ENCODE measurements around the gene CIDEB. TPM values are rescaled to one million over a fixed set of nuclear protein-coding genes. Genes with fewer than 3 reads are reported as not detected.
A peak's percentile ranks its signal among the peaks of the same experiment; 100 is the strongest.

CIDEB gene
- total and polyA plus RNA-seq, 2 of the 13 experiments (the other 11 are each of a cell fraction or from before 2014, with no cell fraction given) = 35.8 to 110 TPM

GRCh38 chr14:24307575-24308341 lies at the start of gene CIDEB (continued):
- TF ChIP-seq NCOA1 (CRISPR knock-in tag; IDR thresholded peaks at IDR 0.05) (no peak), NR2F1 (CRISPR knock-in tag; IDR thresholded peaks at IDR 0.05) (peak in 1 of 2 experiments; percentile 37; a peak in 2 of 4 replicates), EHMT2 (IDR thresholded peaks at IDR 0.05; ENCODE audit: borderline replicate concordance, low read depth, low read length) (peak; percentile 92; the same call in 1 of the 2 replicates), MAFF (IDR thresholded peaks at IDR 0.05; ENCODE audit: low read depth, low read length) (no peak), CCDC6 (CRISPR knock-in tag; IDR thresholded peaks at IDR 0.05) (no peak), SETDB1 (CRISPR knock-in tag; IDR thresholded peaks at IDR 0.05; ENCODE audit: borderline replicate concordance) (no peak), ZUFSP (CRISPR knock-in tag; IDR thresholded peaks at IDR 0.05; ENCODE audit: borderline replicate concordance) (no peak), CREB1 (IDR thresholded peaks at IDR 0.05) (peak; percentile 65), CREB1 (CRISPR knock-in tag; IDR thresholded peaks at IDR 0.05) (no peak), GRHL1 (CRISPR knock-in tag; conservative IDR thresholded peaks at IDR 0.05) (no peak), IKZF1 (IDR thresholded peaks at IDR 0.05) (no peak), PAXIP1 (CRISPR knock-in tag; conservative IDR thresholded peaks at IDR 0.05) (peak; percentile 100), KLF6 (CRISPR knock-in tag; IDR thresholded peaks at IDR 0.05) (peak; percentile 84; the same call in 1 of the 2 replicates), THAP9 (CRISPR knock-in tag; IDR thresholded peaks at IDR 0.05; ENCODE audit: borderline replicate concordance) (peak; percentile 91), ZNF274 (CRISPR knock-in tag; IDR thresholded peaks at IDR 0.05) (peak; percentile 88), ETV5 (CRISPR knock-in tag; IDR thresholded peaks at IDR 0.05; ENCODE audit: borderline replicate concordance) (peak; percentile 68; the same call in 1 of the 2 replicates), FOXP1 (IDR thresholded peaks at IDR 0.05) (no peak), FOXP1 (CRISPR knock-in tag; IDR thresholded peaks at IDR 0.05) (peak; percentile 54), MIER2 (CRISPR knock-in tag; IDR thresholded peaks at IDR 0.05) (peak; percentile 78), ZBTB7A (CRISPR knock-in tag; IDR thresholded peaks at IDR 0.05) (peak; percentile 84)

Data from HepG2 (cell line).